H1 (cell line): ENCODE measurements around the gene RTKN. TPM values are rescaled to one million over a fixed set of nuclear protein-coding genes. Genes with fewer than 3 reads are reported as not detected.
A peak's percentile ranks its signal among the peaks of the same experiment; 100 is the strongest.

Experiments
- ASH2L ChIP-seq: fragments of 200-600, 300-600 bp; sonication (generic); IDR thresholded peaks from one replicate; pipeline ENCODE4 v1.7.1; 2017; ENCODE audit warnings: low read length
- JUND ChIP-seq: IDR thresholded peaks from 2 replicates; pipeline ENCODE4 v1.6.1; 2011; ENCODE audit warnings: mild to moderate bottlenecking, improper control_type of control experiment, low read length
- KDM4A ChIP-seq: IDR thresholded peaks from one replicate; pipeline ENCODE4 v1.7.1; 2012; ENCODE audit warnings: low read depth, mild to moderate bottlenecking, moderate library complexity, low read length, inconsistent platforms; ENCODE audit not compliant: severe bottlenecking
- SUZ12 ChIP-seq: fragments of 200-600 bp; sonication (generic); IDR thresholded peaks from 2 replicates; pipeline ENCODE4 v1.6.1; 2012; ENCODE audit warnings: mild to moderate bottlenecking, inconsistent platforms, low read length, moderate library complexity, mixed read lengths
- TEAD4 ChIP-seq: IDR thresholded peaks from 2 replicates; pipeline ENCODE4 v1.6.1; 2012; ENCODE audit warnings: low read depth, low read length, inconsistent platforms, mixed read lengths
- polyA plus RNA-seq, 7 experiments: library from polyadenylated mRNA; depleted of rRNA in 3 of 7; stranded (reverse) in 5 of 7; unstranded in 2 of 7; fragments of >200 nt in 5 of 7; fragments of 200-250 nt in 2 of 7; gene quantifications; 1 replicate in 5 of 7; 2 replicates in 1 of 7; 4 replicates in 1 of 7; pipeline versions ENCODE4 v1.2.1 to v1.2.3, GENCODE V29; 2011 to 2013; ENCODE audit warnings: missing spikeins in 2 of 7, mixed read lengths in 2 of 7
- total RNA-seq: library from RNA; stranded (reverse); fragmentation: NEBNext Ultra II Directional; extraction: Animal tissue kit (Norgen Biotek cat#: 25700); gene quantifications from 2 replicates; pipeline ENCODE4 v1.2.1, GENCODE V29; 2021

The RTKN gene
- total and polyA plus RNA-seq, 2 of the 8 experiments (the other 6 are each of a cell fraction or from before 2014, with no cell fraction given), result 40.2 to 54.1 TPM

DNA sequence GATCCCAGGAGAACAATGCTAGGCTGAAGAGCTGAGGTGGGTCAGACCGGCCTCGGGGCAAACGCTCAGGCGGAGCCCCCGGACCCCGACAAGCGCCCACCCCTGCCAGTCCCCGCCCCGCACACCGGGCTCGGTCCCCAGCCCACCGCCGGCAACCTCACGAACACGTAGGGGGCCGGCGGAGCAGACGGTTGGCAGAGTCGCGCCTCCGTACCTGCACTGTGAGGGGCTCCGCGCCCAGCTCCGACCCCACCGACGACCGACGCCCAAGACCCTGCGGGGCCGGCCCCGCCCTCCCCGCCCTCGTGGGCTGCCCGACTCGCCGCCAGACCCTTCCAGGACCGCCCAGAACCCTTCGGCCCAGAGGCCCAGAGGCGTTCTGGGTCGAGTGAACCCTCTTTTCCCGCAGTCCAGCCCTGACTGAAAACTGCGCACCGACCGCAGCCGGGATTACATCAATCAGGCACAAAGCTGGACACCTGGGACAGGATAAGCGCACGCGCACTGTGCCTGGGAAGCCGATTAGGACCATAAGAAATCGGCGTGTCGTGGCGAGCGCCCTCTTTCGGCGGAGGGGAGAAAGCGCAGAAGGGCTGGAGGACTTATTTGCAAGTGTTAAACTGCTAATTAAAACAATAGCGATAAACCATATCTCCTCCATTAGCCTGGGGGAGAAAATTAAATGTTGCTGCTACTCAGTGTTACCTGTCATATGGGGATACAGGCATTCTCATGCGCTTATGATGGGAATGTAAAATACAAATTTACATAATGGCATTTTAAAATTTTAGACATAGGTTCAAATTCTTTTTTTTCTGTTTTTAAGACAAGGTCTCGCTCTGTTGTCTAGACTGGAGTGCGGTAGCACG, 49.9 kb downstream of the RTKN start (continued):
- TF ChIP-seq KDM4A, result peak; percentile 29
- TF ChIP-seq JUND, result no peak
- TF ChIP-seq TEAD4, result no peak
- peak; percentile 31 for TF ChIP-seq ASH2L
- TF ChIP-seq SUZ12, result no peak
